Measurements from ENCODE around the gene APLP2.
"Not testable (repeated sequence)": the region's sequence is repeated elsewhere in the genome, so short reads cannot be mapped to it uniquely, and the experiment has no call there.

Gene APLP2

DNA sequence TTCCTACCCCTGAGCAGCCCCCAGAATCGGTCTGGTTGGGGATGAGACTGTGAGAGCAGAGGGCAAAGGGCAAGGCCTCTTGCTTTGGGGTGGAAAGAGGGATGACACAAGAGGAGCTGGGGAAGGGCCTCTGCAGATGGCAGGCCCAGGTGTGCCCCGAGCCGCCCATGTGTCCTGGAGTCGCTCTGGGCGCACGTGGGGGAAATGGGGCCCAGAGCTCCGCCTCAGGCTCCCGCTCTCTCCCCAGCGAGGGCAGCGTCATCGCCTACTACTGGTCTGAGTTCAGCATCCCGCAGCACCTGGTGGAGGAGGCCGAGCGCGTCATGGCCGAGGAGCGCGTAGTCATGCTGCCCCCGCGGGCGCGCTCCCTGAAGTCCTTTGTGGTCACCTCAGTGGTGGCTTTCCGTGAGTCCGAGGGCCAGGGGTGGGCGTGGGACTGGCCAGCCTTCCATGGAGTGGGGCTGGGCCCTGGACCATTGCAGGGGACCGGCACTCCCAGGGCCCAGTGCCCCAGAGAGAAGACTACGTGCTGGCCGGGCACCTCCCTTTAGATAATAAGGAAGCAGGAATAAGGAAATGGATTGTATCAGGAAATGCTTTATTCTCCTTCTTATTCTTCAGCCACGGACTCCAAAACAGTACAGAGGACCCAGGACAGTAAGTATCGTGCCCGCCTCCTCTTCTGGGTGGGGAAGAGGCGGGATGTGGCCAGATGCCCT, 120.0 kb downstream of the APLP2 start:
- H3K4me3 Mint-ChIP-seq = no peak overlapping the region
- H3K27me3 Mint-ChIP-seq = peaks cover 3% of the 10 kb centered on the region
- H3K27ac Mint-ChIP-seq = no peak overlapping the region
- ATAC-seq (peak; percentile 5), DNase-seq (no peak)
- H3K9me3 Mint-ChIP-seq = no peaks in the 10 kb centered on the region
- H3K4me1 Mint-ChIP-seq = no peaks in the 10 kb centered on the region

DNA sequence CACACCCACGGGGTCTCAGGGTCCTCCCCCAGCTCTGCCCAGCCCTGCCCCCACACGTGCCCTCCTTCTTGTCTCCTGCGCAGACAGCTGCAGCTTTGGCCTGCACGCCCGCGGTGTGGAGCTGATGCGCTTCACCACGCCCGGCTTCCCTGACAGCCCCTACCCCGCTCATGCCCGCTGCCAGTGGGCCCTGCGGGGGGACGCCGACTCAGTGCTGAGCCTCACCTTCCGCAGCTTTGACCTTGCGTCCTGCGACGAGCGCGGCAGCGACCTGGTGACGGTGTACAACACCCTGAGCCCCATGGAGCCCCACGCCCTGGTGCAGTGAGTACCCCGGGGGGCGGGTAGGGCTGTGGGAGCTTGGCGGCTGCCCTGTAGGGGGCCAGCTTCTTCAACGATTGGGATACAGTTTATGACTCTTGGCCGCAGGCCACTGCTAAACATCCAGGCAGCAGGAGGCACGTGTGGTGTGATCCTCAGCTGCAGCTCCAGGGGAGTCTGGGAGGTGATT, 120.7 kb downstream of the APLP2 start:
- no peaks in the 10 kb centered on the region for H3K4me1 Mint-ChIP-seq
- ATAC-seq (peak; percentile 23), DNase-seq (no peak)
- H3K4me3 Mint-ChIP-seq = no peak overlapping the region
- no peaks in the 10 kb centered on the region for H3K9me3 Mint-ChIP-seq
- H3K27ac Mint-ChIP-seq = no peak overlapping the region
- no peaks in the 10 kb centered on the region for H3K27me3 Mint-ChIP-seq

DNA sequence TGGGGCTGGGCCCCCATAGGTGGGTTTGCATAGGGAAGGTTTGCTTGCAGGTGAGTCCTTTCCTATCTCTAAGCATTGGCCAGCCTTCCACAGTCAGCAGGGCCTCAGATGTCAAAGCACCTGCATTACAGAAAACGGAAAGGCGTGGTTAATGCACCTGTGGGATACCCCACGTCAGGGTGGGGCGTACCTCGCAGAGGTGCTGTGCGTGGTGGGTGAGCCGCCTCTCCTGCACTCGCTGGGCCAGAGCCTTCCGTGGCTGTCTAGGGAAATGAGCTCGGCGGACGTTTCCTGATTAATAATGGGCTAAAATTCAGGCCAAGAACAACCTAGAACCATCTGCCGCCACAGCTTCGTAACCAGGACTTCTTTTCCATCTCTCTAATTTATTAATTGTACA, 122.2 kb downstream of the APLP2 start:
- no peaks in the 10 kb centered on the region for H3K4me1 Mint-ChIP-seq
- H3K27ac Mint-ChIP-seq = no peak overlapping the region
- no peak overlapping the region for H3K4me3 Mint-ChIP-seq
- H3K9me3 Mint-ChIP-seq = no peaks in the 10 kb centered on the region
- no peaks in the 10 kb centered on the region for H3K27me3 Mint-ChIP-seq
- DNase-seq (no peak), ATAC-seq (no peak)

DNA sequence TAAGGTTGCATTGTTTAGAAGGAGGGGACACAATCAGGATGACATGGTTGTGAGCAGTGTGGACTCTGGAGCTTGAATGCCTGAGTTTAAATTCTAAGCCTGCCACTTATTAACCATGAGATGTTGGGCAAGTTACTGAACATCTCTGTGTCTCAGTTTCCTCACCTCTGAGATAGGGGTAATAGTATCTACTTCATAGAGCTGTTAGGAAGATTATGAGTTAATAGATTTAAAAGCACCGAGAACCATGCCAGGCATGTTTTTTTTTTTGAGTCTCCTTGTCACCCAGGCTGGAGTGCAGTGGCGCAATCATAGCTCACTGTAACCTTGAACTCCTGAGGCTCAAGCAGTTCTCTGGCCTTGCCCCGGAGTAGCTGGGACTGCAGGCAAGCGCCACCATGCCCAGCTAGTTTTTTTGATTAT, 123.2 kb downstream of the APLP2 start:
- Mint-ChIP-seq H3K27ac (no peak overlapping the region), H3K27me3 (no peaks in the 10 kb centered on the region), H3K4me1 (no peaks in the 10 kb centered on the region), H3K4me3 (no peak overlapping the region), H3K9me3 (no peaks in the 10 kb centered on the region)
- ATAC-seq = no peak
- DNase-seq = no peak

DNA sequence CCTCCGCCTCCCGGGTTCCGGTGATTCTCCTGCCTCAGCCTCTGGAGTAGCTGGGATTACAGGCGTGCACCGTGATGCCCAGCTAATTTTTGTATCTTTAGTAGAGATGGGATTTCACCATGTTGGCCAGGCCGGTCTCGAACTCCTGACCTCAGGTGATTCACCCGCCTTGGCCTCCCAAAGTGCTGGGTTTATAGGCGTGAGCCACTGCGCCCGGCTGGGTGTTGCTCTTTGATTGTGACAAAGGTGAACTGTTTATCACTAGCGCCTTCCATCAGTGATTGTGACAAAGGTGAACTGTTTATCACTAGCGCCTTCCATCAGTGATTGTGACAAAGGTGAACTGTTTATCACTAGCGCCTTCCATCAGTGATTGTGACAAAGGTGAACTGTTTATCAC, 123.9 kb downstream of the APLP2 start:
- DNase-seq, H3K4me1 Mint-ChIP-seq, ATAC-seq, H3K27ac Mint-ChIP-seq, H3K27me3 Mint-ChIP-seq, H3K4me3 Mint-ChIP-seq, H3K9me3 Mint-ChIP-seq: not testable (repeated sequence)

Data from stimulated activated naive CD8-positive, alpha-beta T cell treated with anti-CD3 and anti-CD28 coated beads, Interleukin-15, amount 100 ng/mL, for 72 hours (primary cell).